Activated naive CD4-positive, alpha-beta T cell treated with anti-CD3 and anti-CD28 coated beads, Interleukin-2, amount 50 U/mL, for 72 hours (primary cell): ENCODE measurements around the gene ZFAND4. TPM values are rescaled to one million over a fixed set of nuclear protein-coding genes. Genes with fewer than 3 reads are reported as not detected.
"Not testable (repeated sequence)": the region's sequence is repeated elsewhere in the genome, so short reads cannot be mapped to it uniquely, and the experiment has no call there.

ENCODE experiments used
- ATAC-seq, 2 donors: fragments of 150-1000 bp; cut with Tn5 transposase; 2 replicates each; pipeline ENCODE4 v1.10.0; 2021; ENCODE audit warnings: mild to moderate bottlenecking in 2 of 2, moderate library complexity in 2 of 2
- DNase-seq, 2 donors: peaks; one replicate each; pipeline ENCODE4 v3.0.0; 2021 to 2022; ENCODE audit warnings: low spot score in 2 of 2
- H3K27ac Mint-ChIP-seq, 2 donors: one replicate each; pipeline ENCODE4 v1.8.0; 2022; ENCODE audit warnings: mild to moderate bottlenecking in 2 of 2, mixed read lengths in 2 of 2
- H3K36me3 Mint-ChIP-seq, 2 donors: one replicate each; pipeline ENCODE4 v1.8.0; 2022; ENCODE audit warnings: mixed read lengths in 2 of 2
- H3K9me3 Mint-ChIP-seq, 2 donors: one replicate each; pipeline ENCODE4 v1.8.0; 2022; ENCODE audit warnings: mixed read lengths in 2 of 2
- total RNA-seq, 2 donors: library from RNA; stranded (reverse); gene quantifications; one replicate each; pipeline ENCODE4 v1.2.3, GENCODE V29; 2022

Gene ZFAND4
- total RNA-seq, 2 donors from 2014 or later = 12.4 to 19.5 TPM

GRCh38 chr10:45581216-45581549, 91.4 kb downstream of the ZFAND4 start:
- Mint-ChIP-seq H3K9me3 (peaks cover 3 to 4% of the 10 kb centered on the region in 2 donors), H3K36me3 (no peaks in the 10 kb centered on the region), H3K27ac (peak overlapping the region; percentile 91 to 99)
- ATAC-seq = peak in 1 of 2 donors; percentile 52
- no peak for DNase-seq

- H3K36me3 Mint-ChIP-seq = no peaks in the 10 kb centered on the region
- H3K9me3 Mint-ChIP-seq = peaks cover 3 to 4% of the 10 kb centered on the region in 2 donors
- peak; percentile 62 to 89 for ATAC-seq
- peak; percentile 20 to 68 for DNase-seq
- H3K27ac Mint-ChIP-seq = peak overlapping the region; percentile 91 to 99
Observed at GRCh38 chr10:45580371-45581215, 92.0 kb downstream of the ZFAND4 start.

GRCh38 chr10:45578384-45578971, 94.1 kb downstream of the ZFAND4 start:
- no peak overlapping the region for H3K27ac Mint-ChIP-seq
- H3K36me3 Mint-ChIP-seq = no peaks in the 10 kb centered on the region
- no peak for ATAC-seq
- DNase-seq = no peak
- H3K9me3 Mint-ChIP-seq = no peaks in the 10 kb centered on the region

- Mint-ChIP-seq H3K9me3 (peaks cover 0 to 4% of the 10 kb centered on the region in 2 donors), H3K36me3 (peaks cover 0 to 5% of the 10 kb centered on the region in 2 donors), H3K27ac (no peak overlapping the region)
- DNase-seq (no peak), ATAC-seq (no peak)
Observed at GRCh38 chr10:45575966-45576597, 96.5 kb downstream of the ZFAND4 start.

GRCh38 chr10:45575032-45575761, 97.4 kb downstream of the ZFAND4 start:
- not testable (repeated sequence) for DNase-seq, H3K36me3 Mint-ChIP-seq, H3K9me3 Mint-ChIP-seq, H3K27ac Mint-ChIP-seq, ATAC-seq

GRCh38 chr10:45569471-45569870, 103.1 kb downstream of the ZFAND4 start:
- peaks cover 0 to 11% of the 10 kb centered on the region in 2 donors for H3K36me3 Mint-ChIP-seq
- H3K27ac Mint-ChIP-seq = peak overlapping the region in 1 of 2 donors; percentile 24
- DNase-seq = no peak
- H3K9me3 Mint-ChIP-seq = peaks cover 0 to 4% of the 10 kb centered on the region in 2 donors
- no peak for ATAC-seq

- DNase-seq (no peak), ATAC-seq (no peak)
- Mint-ChIP-seq H3K36me3 (peaks cover 0 to 7% of the 10 kb centered on the region in 2 donors), H3K27ac (no peak overlapping the region), H3K9me3 (peaks cover 0 to under 1% of the 10 kb centered on the region in 2 donors)
Observed at GRCh38 chr10:45566415-45566814, 106.2 kb downstream of the ZFAND4 start.

Other genes starting within 250 kb of the ZFAND4 start
- 10 to 100 TPM; 31.3 to 31.7 TPM for gene WASHC2C, start 54.5 kb upstream of the ZFAND4 start, total RNA-seq
- 10 to 100 TPM; 15.5 to 16.3 TPM for gene AGAP4, start 174.7 kb upstream of the ZFAND4 start, total RNA-seq